Right hindlimb (tissue), 1 donor: ENCODE results near the gene MBOAT7.
"Not testable (repeated sequence)": the region's sequence is repeated elsewhere in the genome, so short reads cannot be mapped to it uniquely, and the experiment has no call there.

Source experiments
- DNase-seq: peaks from one replicate; pipeline ENCODE4 v3.0.0-alpha.2; 2018

The MBOAT7 gene, protein sequence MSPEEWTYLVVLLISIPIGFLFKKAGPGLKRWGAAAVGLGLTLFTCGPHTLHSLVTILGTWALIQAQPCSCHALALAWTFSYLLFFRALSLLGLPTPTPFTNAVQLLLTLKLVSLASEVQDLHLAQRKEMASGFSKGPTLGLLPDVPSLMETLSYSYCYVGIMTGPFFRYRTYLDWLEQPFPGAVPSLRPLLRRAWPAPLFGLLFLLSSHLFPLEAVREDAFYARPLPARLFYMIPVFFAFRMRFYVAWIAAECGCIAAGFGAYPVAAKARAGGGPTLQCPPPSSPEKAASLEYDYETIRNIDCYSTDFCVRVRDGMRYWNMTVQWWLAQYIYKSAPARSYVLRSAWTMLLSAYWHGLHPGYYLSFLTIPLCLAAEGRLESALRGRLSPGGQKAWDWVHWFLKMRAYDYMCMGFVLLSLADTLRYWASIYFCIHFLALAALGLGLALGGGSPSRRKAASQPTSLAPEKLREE

DNA sequence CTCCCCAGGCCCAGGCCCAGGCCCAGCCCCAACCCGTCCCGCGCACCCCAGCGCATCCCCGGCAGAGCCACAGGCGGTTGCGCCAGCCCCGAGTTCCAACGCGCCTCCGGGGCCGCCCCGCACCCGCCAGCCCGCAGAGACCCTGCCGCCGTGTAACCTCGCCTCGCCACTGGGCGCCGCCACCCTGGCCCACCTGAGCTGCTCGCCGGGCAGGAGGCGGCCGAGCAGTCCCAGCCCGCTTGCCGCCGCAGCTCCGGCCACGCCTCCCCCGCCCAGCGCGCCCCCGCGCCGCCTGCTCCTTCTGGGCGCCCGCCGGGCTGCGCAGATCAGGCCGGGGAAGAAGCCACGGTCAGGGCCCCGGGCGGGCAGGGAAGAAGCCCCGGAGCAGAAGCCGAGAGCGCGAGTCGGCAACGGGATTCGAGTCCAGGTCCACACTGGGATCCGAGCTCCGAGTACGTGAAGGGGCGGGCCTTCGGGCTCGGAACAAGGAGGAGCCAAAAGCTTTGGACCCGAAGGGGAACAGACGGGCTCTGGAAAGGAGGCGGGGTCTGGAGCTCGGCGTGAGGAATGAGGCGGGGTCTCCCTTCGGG lies at the start of gene MBOAT7:
MBOAT7 (minus strand) TSS at position 436 of the 590 bp plus-strand sequence. CDS start 1,072 bp downstream, outside the sequence.
- no peak for DNase-seq

DNA sequence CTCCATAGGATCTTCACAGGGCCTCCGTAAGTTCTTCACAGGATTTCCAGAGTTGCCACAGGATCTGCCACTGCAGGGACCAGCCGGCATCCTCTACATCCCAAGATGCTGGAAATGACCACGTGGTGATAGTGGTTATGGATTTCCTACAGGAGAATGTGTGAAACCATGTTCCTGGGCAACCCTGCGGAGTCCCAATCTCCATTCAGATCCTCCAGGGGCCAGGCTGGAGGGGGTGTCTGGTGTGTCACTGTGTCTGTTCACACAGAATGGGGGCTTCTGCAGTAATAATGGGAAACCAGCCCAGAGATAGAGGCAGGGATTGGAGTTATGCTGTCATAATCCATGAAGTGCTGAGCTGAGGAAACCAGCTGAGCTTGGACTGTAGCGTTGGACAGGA lies 44.6 kb upstream of the MBOAT7 start:
- no peak for DNase-seq

DNA sequence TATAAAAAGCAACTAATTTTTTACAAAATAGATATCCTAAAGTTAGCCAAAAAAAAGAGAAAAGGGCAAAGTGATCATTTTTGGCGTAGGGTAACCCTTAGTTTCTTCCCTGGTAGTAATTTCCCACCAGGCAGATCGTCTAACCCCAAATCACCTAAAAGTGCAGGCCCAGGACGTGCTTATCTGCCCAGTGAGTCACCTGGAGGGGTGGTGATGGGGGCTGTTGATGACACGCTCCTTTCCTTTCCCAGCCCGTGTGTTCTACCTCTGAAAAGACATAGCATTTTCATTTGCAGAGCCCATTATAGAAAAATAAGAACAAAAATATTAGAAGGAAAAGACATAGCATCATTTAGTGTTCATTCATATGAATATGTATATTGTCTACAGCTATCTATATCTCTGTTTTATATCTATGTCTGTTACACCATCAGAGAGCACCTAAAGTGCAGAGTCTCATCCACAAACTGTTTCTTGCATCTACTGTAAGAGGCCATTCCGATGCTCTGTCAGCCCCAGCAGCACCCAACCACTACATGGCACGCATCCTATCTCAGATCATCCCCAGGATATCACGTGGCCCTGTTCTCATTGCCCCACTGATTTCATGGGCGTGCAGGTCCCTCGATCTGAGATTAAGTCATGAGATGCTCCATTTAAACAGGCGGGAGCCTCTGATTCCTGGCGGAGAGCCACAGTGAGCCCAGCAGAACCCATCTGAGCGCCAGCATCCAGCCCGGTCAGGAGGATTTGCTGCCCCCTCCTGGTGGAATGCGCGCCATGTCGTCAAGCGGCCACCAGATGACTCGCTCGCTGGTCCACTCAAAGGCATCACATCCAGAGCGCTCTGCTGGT lies 41.9 kb upstream of the MBOAT7 start:
- DNase-seq, result peak; percentile 60

DNA sequence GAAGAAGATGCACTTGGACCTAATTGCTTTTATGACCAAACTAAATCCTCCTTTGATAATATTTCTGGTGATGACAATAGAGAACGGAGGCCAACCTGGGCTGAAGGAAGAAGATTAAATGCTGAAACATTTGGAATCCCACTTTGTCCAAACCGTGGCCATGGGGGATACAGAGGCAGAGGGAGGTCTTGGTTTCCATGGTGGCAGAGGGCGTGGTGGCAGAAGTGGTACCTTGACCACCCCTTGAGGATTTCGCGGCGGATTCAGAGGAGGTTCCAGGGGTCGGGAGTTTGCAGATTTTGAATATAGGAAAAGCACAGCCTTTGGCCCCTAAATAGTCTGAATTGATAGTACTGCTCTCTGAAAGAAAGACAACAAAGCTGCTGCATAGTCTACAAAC lies 40.7 kb upstream of the MBOAT7 start:
- DNase-seq, result no peak

DNA sequence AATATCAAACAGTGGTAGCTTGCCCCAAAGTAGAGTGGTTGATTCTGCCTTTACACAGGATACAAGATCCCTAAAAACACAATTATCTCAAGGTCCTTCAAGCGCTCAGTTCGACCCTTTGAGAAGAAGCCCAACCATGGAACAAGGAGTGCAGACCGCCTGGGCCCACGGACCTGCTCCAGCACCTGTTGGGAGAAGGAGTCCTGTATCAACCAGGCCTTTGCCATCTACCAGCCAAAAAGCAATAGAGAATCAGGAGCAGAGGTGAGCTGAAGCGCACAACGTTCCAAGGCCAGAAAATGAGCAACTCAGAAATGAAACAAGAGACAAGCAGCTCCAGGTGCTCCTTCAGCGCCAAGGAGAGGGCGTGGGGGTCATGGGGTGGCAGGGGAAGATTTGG lies 39.8 kb upstream of the MBOAT7 start:
- no peak for DNase-seq

DNA sequence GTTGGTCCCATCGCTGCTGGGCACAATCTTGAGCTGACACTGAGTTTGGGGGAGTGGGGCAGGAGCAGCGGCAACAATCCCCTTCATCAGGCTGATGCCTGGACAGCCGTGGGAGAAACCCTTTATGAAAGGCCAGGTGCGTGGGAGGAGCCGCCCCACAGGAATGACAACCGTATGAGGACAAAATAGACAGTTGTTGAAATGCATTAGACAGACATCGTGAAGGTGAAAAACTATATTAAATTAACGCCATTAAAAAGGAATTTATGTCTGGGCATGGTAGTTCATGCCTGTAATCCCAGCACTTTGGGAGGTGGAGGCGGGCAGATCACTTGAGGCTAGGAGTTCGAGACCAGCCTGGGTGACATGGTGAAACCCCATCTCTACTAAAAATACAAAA lies 35.2 kb upstream of the MBOAT7 start:
- not testable (repeated sequence) for DNase-seq

DNA sequence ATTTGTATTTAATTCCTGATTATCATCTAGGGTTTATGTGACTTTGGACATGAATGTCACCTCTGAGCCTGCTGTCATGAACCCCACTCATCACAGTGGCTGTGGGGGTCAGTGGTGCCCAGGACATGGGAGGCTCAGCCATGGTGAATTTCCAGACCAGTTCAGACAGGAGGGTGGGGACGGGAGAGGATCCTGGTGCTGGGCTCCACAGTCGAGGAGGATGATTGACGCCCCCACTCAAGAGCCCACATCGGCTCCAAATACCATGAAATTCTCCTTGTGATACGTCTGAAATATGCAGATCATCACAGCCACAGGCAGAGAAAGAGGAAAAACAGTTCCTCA lies 34.5 kb upstream of the MBOAT7 start:
- not testable (repeated sequence) for DNase-seq

DNA sequence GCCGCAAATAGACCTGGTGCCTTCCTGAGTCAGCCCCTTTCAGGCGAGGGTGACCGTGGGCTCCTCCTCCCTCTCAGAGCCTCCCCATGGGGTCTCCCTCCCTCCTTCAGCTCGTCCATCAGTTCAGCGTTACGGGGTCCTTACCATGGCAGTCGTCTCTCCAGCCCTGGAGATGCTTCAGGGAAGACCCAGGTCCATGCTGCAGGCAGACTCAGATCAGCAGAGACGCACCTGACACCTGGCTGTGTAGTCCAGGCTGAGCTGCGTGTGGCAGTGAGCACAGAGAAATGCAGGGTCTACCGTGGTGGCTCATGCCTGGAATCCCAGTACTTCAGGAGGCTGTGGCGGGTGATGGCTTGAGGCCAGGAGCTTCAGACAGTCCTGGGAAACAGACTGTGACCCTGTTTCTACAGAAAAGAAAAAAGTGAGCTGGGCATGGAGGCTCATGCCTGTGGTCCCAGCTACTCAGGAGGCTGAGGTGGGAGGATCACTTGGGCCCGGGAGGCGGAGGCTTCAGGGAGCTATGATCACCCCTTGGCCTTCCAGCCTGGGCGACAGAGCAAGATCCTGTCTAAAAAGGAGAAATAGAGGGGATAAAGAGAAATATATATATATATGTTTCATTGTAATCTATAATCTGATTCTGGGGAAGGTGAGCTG lies 34.0 kb upstream of the MBOAT7 start:
- DNase-seq, result not testable (repeated sequence)

DNA sequence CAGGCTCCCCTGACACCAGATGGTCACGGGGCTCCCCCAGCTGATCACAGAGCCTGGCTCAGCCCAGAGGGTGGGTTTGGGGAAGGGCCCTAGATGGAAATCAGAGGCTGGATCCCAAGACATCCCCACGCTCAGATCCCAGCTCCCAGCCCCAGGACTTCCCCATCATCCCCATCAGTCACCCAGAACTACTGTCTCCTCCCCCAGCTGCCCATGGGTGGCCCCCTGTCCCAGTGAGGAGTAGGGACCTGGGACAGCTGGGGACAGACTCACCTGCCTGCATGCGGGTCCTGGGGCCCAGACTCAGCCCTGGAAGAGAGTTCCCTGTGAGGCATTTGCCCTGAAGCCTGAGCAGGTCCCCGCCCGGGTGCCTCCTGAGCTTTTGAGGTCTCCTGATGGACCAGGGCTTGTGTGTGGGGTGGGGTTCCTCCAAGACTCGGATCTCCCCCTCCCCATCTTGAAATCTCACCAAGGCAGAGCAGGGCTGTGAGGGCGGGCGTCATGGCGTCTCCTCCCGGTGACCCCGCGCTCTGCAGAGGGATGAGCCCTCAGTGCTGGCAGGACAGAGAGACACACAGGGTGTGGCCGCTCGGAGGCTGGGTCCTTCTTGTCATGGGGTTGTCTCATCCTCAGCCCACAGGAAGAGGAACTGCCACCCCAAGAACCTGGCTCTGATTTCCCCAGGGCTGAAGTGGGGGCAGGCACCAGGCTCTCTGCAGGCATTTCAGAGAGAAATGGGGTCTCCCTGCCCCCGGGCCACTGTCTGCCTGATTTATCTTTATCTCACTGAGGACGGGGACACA lies 33.3 kb upstream of the MBOAT7 start, which contains the start of gene LILRB3:
LILRB3 (minus strand) TSS at position 534 of the 803 bp plus-strand sequence; CDS start at position 503, 31 bp downstream.
- not testable (repeated sequence) for DNase-seq

DNA sequence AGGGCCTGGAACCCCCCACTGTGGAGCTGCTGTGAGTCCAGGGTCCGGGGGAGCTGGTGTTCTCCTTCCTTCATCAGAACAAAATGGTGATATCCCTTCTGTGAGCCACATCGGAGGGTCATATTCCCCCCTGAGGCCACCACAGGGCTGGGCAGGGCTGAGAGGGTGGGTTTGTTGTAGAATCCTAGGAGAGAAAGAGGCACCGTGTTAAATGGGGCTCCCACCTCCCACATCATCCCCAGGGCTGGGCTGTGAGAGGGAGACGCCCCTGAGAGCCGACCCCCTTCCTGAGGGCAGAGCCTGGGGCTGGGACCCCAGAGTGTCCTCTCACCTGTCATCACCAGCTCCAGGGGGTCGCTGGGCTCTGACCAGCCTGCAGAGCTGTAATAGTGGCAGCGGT lies 32.6 kb upstream of the MBOAT7 start:
- not testable (repeated sequence) for DNase-seq

DNA sequence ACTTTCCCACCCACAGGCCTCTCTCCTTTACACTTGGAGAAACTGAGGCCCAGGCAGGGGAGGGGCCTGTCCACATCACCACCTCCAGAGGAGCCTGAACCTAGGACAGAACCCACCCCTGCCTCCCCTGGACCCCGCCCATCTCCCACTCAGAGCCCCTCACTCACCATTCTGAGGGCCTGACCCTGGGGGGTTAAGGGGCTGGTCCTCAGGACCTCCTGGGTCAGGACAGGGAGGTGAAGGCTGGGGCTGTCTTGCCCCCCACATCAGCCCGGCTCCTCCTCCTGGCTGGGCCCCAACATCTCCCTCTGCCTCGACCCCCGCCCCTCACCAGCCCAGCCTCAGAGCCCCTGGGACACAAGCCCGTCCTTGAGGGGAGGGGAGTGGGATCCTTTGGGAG lies 30.3 kb upstream of the MBOAT7 start:
- not testable (repeated sequence) for DNase-seq

DNA sequence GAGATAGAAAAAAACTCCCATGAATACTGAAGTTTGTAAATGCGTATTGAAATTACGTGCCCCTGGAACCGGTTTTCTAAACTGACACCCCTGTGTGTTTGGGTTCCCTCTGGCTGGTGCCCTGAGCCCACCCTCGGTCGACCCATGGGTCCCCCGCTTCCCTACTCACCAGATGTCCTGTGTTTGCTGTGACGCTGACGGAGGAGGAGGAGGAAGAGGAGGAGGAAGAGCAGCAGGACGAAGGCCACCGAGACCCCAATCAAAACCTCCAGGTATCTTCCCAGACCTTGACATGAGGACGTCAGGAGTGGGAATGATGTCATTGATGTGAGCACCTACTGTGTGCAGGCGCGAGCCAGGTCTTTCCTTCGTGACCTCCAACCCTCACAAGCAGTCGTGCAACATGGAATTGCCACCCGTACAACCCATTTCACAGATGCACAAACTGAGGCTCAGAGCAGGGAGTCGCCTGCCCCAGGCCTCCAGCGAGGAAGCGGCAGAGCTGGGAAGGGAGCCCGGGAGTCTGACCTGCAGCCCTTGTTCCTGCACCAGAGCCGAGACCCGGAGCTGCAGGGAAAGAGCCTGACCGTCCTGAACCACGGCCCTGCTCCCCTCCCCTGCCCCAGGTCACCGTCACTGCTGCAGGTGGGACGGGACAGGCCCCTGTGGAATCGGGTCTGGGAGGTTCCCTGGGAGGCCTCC lies 29.7 kb upstream of the MBOAT7 start:
- no peak for DNase-seq

DNA sequence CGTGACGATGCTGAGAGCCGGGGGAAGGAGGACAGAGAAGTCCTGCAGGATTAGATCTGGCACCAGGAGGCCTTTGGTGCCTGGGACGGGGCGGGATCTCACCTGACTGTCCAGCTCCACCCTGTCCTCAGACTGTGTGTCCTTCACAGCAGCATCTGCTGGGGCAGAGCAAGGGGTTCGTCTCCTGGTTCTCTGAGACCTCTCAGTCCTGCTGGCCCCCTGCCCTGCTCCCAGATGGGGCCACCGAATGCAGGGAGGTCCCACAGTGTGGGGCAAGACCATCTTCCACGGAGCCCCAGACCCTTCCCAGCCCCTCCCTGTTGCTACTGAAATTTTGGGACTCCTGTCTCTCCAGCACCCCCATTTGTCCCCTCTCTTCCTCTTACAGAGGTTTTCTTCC lies 28.9 kb upstream of the MBOAT7 start:
- DNase-seq, result no peak

DNA sequence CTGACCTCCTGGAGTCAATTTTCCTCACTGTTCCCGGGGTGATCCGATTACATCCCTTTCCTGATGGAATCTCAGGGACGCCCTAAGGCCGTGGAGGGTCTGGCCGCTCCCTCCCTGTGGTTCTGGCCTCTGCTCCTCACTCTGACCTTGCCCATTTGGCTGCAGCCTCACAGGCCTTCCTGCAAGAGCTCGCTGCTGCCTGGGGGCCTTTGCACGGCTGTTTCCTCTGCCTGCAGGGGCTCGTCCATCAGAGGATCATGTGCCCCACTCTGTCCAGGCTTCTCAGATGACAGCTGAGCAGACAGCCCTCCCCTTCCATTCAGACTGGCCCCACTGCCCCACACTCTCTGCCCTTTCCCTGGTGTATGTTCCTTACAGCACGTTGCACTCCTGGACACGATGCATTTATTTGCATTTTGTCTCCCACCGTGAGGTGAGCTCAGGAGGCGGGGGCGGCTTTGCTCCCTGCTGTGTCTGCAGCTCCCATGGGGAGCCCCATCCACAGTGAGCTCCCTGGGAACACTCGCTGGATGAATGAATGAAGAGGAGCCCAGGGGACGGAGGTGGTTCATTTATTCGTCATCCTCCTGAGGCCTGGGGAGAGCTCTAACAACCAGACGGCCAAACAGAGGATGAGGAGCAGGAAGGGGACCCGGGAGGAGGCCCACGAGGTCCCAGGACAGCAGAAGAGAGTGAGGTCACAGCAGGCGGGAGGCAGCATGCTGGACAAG lies 28.3 kb upstream of the MBOAT7 start:
- not testable (repeated sequence) for DNase-seq

DNA sequence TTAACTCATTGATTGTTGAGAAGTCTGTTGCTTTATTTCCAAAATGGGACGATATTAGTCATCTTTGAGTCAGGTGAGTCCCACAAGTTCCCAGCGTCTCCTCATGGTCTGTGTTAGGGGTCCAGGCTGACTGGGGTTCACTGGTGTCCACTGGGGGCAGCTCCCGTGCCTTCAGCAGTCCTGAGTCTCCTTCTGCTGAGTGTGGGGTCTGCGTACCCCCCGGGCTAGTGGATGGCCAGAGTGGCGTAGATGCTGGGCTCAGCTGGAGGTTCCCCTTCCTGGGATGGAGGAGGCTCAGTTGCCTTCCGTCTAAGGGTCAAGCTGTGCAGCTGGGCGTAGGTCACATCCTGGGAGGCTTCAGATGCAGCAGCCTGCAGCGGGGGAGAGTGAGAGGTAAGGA lies 27.5 kb upstream of the MBOAT7 start:
- no peak for DNase-seq

DNA sequence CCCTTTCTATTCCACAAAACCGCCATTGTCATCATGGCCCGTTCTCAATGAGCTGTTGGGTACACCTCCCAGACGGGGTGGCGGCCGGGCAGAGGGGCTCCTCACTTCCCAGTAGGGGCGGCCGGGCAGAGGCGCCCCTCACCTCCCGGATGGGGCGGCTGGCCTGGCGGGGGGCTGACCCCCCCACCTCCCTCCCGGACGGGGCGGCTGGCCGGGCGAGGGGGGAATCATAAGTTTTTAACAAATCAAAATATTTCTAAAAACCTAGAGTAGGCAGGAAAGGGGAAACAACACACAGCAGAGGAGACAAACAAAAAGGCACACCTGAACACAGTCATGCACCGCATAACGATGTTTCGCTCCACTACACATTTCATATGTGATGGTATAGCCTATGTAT lies 25.4 kb upstream of the MBOAT7 start:
- not testable (repeated sequence) for DNase-seq

DNA sequence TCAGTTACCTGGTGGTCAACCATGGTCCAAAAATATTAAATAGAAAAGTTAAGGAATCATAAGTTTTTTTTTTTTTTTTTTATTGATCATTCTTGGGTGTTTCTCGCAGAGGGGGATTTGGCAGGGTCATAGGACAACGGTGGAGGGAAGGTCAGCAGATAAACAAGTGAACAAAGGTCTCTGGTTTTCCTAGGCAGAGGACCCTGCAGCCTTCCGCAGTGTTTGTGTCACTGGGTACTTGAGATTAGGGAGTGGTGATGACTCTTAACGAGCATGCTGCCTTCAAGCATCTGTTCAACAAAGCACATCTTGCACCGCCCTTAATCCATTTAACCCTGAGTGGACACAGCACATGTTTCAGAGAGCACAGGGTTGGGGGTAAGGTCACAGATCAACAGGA lies 24.8 kb upstream of the MBOAT7 start:
- DNase-seq, result not testable (repeated sequence)

DNA sequence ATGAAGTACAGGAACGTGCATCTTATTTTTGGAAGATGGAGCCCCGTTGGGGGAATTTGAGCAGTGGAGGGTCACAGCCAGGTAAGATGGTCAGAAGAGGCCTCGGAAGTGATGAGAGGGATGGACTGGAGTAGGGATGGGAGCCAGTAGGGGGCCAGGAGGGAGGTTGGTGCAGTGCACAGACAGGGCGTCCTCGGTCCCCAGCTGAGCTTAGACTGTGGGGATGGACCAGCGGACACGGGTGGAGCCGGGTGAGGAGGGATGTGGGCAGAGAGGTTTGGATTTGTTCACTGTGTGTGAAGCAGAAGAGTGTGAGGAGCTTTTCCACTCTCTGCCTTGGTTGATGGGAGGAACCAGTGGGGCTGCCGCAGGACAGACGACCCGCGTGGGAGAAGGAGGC lies 21.9 kb upstream of the MBOAT7 start:
- DNase-seq, result no peak

DNA sequence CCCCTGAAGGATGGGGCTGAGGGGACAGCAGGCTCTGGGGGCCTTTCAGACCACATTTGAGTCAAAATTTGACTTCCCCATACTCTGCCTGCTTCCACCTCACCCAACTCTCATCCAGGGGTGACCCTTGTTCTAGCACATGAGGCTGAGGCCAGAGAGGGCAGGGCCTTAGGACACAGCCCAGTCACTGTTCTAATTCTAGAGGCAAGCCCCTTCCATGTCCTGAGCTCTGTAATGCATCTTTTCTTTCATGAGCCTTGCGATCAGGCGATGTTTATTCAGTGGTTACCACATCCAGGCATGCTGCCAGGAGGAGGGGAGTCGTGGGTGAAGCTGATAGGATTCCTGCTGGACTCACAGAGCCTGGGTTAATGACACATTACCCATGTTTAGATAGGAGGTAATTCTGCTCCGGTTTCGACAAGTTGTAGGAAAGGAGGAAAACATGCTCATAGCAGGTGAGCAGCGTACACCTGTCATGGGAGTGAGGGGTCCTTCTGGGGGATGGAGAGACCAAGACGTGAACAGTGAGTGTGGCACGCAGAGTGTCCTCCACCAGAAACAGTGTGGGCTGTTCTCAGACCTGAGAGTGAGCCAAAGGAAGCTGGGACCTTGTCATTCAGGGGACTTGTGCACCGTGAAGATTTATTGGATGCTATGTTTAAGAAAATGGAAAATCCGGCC lies 20.6 kb upstream of the MBOAT7 start:
- peak; percentile 80 for DNase-seq
